Raji (cell line): ENCODE results near the gene DNM3.

Source experiments
- POLR2A ChIP-seq: IDR thresholded peaks from 2 replicates; pipeline ENCODE4 v1.6.1; 2011; ENCODE audit warnings: low read depth, low read length, control low read depth; ENCODE audit not compliant: insufficient read depth

DNM3 gene

GRCh38 chr1:171881442-171881841, 40.1 kb downstream of the DNM3 start:
- TF ChIP-seq POLR2A = no peak

GRCh38 chr1:171883849-171884248, 42.6 kb downstream of the DNM3 start:
- no peak for TF ChIP-seq POLR2A

- TF ChIP-seq POLR2A = no peak
These were observed 43.2 kb downstream of the DNM3 start for GRCh38 chr1:171884475-171884874.

GRCh38 chr1:171890131-171890530, 48.8 kb downstream of the DNM3 start:
- no peak for TF ChIP-seq POLR2A

GRCh38 chr1:171896936-171897703, 55.8 kb downstream of the DNM3 start:
- TF ChIP-seq POLR2A = no peak

- no peak for TF ChIP-seq POLR2A
These were observed 57.6 kb downstream of the DNM3 start for GRCh38 chr1:171898941-171899340.

- no peak for TF ChIP-seq POLR2A
These were observed 58.5 kb downstream of the DNM3 start for GRCh38 chr1:171899838-171900237.

- TF ChIP-seq POLR2A = no peak
These were observed 59.9 kb downstream of the DNM3 start for GRCh38 chr1:171901245-171901644.

- no peak for TF ChIP-seq POLR2A
These were observed 61.2 kb downstream of the DNM3 start for GRCh38 chr1:171902527-171902926.

GRCh38 chr1:171904778-171905450, 63.6 kb downstream of the DNM3 start:
- TF ChIP-seq POLR2A = no peak

GRCh38 chr1:171909711-171910110, 68.4 kb downstream of the DNM3 start:
- TF ChIP-seq POLR2A = no peak

- TF ChIP-seq POLR2A = no peak
These were observed 69.5 kb downstream of the DNM3 start for GRCh38 chr1:171910786-171911185.

- no peak for TF ChIP-seq POLR2A
These were observed 70.2 kb downstream of the DNM3 start for GRCh38 chr1:171911506-171911905.

GRCh38 chr1:171912509-171913175, 71.3 kb downstream of the DNM3 start:
- TF ChIP-seq POLR2A = no peak

GRCh38 chr1:171913385-171913784, 72.1 kb downstream of the DNM3 start:
- TF ChIP-seq POLR2A = no peak

GRCh38 chr1:171916315-171916771, 75.0 kb downstream of the DNM3 start:
- TF ChIP-seq POLR2A = no peak
